Stimulated activated CD4-positive, alpha-beta T cell treated with anti-CD3 and anti-CD28 coated beads, Interleukin-1b, Interleukin-23, amount 100 ng/mL, for 24 hours (primary cell): ENCODE results near the gene TRMT61A.
"Not testable (repeated sequence)": the region's sequence is repeated elsewhere in the genome, so short reads cannot be mapped to it uniquely, and the experiment has no call there.

Experiments
- DNase-seq, 4 experiments: peaks; one replicate each; pipeline ENCODE4 v3.0.0-alpha.2; 2020; ENCODE audit warnings: low read depth in 4 of 4, low spot score in 1 of 4

Gene TRMT61A

DNA sequence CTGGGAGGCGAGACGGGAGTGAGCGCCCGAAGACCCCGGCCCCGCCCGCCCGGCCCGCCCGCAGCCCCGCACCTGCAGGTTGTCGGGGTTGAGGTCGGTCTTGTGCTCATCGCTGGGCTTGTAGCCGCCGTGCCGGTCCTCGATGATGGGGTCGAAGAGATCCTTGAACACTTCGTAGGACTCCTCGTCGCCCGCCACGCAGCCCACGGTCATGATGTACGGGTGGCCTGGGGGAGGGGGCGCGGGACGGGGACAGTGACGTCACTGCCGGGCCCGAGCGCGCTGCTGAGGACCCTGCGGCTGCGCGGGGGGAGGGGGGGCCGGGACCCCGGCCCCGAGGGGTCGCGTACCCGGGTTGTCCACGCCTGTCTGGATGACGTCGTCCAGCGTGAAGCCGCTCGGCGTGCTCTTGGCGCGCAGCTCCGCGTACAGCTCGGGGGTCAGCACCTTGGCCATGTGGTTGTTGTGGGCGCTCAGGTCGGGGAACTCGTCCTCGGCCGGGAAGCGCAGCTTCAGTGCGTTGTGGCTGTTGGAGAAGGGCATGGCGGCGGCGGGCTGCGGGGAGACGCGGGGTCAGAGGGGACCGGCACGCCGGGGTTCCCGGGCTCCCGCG lies 6.9 kb upstream of the TRMT61A start:
- DNase-seq = no peak

DNA sequence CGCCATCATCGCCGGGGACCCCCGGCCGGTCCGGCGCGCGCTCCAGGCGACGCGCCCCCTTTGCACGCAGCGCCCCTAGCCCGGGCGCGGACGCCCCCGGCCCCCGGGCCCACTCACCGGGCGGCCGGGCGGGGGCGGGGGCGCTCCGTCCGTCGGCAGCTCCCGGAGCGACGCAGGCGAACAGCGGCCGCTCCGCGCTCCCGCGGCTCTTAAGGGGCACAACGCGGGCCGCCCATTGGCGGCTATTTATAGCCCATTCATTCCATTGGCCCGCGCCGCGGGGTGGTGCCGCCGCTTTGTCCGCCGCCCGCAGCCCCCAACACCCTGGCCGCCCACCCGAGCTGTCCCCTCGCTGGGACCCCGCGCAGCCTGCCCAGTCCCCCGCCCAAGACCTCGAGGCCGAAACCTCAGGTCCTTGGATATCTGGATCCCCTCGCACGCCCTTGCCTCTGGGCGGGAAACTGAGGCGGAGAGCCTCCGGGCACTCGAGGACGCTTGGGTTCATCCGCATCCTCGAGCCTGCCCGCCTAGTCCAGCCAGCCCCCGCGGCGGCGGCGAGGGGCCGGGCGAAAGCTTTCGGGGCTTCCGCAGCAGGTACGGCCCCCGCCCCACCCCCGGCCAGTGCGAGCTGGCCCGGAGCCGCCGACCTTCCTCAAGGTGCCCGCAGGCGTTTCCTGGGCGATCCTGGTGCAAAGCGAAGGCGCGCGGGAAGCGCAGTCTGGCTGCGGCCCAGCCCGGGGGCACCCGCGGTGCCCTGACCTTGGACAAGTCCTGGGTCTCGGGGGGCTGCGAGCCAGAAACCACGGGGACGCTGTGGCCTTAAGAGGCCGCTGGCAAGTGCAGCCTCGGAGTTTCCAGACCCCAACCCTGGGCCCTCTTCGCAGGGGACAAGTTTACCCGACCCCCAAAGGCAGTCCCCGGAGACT lies 6.1 kb upstream of the TRMT61A start, which contains the start of gene CKB:
Gene CKB (minus strand): TSS at position 182 of the 926 bp plus-strand sequence. CDS start 337 bp downstream, outside the sequence.
- no peak for DNase-seq

DNA sequence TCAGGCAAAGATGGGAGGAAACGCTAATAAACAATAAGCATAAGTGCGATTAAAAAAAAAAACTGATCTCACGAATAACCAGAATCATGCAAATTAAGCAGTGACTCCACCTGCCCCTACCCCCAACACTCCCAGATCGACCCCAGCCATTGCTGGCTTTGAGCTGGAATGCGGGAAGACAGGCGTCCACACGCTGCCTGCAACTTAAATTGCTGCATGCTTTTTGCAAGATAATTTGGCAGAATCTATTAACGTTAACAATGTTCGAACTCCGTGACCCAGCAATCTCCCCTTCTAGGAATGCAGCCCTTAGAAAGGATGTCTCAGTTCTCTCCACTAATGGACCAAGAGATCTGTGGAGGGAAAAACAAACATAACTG lies 5.4 kb upstream of the TRMT61A start:
- no peak for DNase-seq

DNA sequence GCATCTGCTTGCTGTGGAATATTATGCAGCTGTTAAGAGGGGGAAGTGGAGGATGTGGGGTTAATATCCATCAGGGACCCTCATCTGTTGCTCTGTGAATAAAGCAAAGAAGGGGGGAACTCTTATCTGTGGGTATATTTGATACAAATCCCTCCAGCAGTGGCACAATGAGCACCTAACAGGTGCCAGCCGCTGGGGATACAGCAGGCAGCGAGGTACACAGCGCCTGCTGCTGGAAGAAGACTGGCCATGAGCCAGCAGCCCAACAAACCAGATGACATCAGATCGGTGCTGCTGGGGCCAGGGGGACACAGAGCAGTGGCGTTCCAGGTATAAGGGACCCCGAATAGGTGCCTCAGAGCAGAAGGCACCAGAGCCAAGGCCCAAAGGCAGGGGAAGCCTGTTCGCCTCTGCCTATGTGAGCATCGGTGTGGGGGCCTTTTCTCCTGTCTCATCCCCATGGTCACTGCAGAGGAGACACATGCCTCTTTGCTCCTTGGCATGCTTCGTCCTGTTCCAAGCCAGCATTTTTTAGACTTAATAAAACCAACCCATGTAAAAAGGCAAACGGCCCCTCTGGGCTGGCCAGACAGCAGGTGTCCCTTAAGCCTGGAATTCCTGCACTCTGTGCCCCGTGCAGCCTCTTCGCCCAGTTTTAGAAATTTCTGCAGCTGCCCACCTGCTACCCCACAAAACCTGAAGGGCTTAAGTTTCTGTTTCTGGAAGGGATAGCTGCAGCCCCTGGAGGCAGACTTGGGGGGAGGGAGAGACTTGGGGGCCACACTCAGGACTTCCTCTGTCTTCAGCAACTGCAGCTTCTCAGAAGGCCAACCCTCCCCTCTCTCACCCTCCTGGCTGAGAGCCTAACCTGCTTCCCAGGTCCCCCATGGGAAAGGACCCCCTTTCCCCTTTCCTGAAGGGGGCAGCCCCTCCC lies 4.7 kb upstream of the TRMT61A start:
- DNase-seq = no peak

DNA sequence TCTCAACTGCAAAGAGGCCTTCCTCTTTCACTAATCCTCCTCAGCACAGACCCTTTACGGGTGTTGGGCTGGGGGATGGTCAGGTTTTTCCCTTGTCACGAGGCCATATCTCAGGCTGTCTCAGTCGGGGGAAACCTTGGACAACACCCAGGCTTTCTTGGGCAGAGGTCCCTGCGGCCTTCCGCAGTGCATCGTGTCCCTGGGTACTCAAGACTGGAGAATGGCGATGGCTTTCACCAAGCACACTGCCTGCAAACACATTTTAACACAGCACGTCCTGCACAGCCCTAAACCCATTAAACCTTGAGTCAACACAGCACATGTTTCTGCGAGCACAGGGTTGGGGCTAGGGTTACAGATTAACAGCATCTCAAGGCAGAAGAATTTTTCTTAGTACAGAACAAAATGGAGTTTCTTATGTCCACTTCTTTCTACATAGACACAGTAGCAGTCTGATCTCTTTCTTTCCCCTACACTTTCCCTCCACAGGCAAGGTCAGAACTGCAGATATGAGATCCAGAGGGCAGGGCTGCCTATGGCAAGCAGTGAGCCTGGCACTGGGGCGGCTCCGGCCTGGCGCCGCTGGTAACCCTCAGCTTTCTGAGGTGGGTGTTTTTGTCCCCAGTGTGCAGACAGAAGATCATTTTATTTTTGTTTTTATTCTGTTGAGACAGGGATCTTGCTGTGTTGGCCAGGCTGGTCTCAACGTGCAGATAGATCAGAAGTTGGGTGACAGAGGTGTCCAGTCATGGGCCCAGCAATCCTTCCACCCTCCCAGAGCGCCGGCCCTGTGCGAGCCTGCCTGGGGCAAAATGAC lies 3.4 kb upstream of the TRMT61A start:
- not testable (repeated sequence) for DNase-seq

DNA sequence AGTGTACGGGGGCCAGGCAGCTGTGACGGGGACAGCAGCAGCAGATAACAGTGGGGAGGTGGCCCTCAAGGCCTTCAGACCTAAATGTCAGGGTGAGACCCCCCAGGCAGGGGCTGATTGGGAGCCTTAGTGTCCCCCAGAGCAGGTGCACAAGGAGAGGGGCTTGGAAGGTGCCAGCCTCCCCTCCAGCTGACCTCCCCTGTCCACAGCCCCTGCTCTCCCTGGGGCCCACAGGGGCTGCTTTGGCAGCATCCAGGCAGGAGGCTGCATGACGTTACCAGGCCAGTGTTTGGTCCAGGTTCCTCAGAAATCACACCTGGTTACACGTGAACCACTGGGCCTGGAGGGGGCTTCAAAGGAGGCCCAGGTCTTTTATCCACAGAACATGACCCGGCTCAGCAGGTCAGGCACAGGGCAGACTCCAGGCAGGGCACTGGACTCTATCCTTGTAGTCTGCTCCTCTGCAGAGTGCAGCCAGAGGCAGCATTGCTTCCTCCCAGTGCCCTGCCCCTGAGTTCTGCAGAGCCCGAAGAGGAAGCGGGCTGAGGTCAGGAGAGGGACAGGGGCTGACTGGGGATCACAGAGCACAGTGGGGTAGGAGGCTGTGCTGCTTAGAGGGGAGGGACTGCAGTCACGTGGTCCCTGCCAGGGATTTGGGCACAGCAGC lies 2.6 kb upstream of the TRMT61A start:
- DNase-seq = no peak

DNA sequence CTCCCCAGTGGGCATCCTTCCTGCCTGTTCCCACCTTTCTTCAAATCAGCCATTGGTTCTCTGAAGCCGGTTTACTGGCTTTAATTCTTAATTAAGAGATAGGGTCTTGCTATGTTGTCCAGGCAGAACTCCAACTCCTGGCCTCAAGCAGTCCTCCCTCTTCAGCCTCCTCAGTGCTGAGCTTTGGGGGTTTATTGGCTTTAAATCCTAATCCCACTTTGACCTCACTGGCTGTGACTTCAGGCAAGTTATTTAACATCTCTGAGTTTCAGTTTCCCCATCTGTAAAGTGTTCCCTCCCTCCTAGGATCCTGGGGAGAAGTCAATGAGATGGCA lies 2.1 kb upstream of the TRMT61A start:
- no peak for DNase-seq

DNA sequence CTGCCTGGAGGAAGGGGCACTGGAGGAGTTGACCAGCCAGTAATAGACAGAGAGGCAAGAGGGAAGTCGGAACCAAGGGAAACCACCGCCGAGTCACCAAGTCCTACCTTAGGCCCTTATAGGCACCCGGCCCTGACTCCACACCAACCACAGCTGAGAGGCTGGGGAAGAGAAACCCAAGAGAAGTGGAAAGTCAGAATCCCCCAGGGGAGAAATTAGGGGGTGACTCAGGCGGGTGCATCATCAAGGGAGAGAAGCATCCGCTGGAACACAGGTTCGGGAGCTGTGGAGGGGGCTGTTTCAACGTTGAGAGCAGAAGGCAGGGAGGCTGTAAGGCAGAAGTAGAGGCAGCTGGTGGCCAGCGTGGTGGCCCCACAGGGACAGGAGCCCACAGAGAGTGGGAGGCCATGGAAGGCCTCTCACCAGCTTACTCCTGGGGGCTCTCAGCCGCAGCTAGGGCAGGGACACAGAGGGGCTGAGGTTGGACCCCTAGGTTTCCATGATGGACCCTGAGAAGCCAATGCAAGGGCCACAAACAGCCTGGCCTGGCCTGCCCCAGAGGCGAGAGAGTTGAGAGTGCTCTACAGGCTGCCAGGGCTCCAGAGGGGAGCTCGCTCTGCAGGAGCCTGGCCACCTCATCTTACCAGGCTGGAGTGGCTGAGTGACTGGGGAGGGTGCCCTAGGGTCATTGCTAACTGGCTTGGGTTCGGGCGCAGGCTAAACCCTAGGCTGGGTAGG lies 1.4 kb upstream of the TRMT61A start:
- no peak for DNase-seq

DNA sequence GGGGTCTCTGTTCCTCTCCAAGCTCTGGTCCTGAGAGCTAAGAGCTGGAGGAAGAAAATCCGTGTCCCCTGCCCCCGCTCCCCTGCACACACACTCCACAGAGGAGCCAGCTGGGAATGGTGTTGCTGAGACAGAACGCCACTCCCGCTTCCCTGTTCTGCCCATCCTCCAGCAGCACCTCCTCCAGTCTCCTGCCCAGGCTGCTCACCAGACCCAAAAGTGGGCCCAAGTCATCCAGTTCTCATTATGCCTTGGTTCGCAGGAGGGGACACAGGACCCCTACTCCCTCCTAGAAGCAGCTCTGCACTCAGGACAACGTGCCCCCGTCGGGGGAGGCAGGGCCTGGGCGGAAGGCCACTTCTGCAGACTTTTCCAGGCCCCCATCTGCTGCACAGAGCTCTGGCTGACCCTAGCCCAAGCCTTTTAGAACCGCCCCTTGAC lies 830 bp upstream of the TRMT61A start:
- no peak for DNase-seq

DNA sequence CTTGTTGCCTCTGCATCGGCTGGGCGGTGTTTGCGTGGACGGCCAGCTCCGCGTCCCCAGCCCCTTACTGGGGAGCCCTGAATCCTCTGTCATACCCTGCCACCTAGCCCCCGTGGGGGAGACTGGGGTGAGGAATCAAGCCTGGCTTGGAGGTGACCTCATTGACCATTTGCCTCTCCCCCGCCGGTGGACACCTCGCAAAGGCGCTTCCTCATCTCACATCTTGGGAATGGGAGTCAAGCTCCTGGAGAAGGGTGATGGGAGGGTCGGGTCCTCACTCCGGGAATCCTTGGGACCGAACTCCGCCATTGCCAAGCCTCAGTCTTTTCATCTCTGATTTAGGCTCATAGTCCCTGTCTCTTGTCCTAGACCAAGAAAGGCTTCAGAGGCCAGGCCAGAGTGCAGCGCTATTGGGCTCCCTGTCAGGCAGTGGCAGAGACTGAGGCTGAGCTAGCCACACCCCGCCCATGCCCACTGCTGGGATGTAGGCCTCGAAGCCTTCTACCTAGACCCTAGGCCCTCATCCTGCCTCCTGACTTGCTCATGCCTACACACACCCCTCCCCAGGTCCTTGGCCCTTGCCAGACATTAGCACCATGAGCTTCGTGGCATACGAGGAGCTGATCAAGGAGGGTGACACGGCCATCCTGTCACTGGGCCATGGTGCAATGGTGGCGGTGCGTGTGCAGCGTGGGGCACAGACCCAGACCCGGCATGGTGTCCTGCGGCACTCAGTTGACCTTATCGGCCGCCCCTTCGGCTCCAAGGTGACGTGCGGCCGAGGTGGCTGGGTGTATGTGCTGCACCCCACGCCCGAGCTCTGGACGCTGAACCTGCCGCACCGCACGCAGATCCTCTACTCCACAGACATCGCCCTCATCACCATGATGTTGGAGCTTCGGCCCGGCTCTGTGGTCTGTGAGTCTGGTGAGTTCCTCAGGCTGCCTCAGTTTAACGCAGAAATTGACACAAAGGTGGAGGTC lies 678 bp downstream of the TRMT61A start:
- DNase-seq = no peak

DNA sequence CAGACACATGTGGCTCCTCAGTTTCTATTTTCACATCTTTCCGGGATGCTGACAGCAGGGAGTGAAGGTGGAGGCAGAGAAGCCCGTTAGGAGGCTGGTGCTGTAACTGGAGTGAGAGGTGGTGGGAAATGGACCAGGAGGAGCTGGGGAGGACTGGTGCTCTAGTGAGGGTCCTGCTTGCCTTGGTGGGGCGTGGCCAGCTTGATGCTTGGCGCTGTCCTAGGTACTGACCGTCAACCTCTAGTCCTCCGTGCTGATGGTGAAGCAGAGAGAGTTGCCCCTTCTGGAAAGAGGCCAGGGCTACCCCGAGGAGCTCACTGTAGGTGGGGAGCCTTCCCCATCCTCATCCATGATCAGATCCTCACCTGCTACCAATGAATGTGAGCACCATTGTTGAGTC lies 1.4 kb downstream of the TRMT61A start:
- DNase-seq = no peak

DNA sequence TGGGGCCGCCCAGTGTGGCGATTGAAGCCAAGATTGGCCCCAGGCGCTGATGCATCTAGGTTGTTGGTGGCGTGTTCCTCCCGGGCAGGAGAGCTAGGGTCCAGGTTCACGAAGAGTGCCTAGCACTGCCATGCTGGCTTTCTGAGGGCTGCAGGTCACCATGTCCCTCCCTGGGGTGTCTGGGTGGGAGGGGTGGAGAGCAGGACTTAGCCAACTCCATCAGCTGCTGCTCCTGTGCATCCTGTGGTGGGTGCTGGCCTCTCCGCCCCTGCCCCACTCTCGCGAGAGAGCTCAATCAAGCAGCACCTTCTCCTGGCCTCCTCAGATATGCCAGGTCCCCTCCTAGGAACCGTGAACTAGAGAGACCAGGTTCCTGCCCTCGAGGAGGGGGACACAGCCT lies 1.8 kb downstream of the TRMT61A start:
- DNase-seq = no peak

DNA sequence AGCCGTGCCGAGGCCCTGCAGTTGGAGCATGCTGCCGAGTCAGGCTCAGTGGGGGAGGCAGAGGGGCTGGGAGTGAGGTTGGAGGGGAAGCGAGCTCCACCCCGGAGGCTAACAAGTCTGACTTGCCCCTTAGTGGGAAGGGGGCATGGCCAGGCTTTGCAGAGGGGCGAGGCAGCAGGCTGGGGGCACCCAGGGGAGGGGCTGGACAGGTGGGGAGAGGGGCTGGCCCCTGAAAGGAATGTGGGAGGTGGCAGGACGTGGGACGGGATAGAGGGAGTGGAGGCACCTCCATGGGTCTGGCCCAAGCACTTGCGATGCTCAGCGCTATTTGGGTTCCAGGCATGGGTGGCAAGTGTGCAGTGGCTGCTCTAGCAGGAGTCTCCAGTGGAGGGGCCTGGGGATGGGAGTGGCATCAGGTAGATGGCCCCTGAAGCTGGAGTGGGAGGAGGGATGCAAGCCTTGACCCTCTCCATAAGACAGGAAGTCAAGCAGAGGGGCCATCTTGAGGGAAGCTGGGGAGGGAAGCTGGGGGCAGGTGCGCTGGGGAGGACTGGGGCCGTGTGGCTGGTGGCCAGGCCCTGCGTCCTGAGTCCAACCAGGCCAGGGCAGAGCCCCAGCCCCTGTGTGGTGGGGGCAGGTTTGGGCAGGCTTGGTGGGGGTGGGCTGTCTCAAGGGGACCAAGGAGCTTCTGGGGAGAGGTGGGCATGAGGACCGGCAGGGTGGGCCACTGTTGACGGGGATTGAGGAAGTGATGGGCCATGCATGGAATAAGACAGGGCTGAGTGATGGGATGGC lies 2.6 kb downstream of the TRMT61A start:
- no peak for DNase-seq

DNA sequence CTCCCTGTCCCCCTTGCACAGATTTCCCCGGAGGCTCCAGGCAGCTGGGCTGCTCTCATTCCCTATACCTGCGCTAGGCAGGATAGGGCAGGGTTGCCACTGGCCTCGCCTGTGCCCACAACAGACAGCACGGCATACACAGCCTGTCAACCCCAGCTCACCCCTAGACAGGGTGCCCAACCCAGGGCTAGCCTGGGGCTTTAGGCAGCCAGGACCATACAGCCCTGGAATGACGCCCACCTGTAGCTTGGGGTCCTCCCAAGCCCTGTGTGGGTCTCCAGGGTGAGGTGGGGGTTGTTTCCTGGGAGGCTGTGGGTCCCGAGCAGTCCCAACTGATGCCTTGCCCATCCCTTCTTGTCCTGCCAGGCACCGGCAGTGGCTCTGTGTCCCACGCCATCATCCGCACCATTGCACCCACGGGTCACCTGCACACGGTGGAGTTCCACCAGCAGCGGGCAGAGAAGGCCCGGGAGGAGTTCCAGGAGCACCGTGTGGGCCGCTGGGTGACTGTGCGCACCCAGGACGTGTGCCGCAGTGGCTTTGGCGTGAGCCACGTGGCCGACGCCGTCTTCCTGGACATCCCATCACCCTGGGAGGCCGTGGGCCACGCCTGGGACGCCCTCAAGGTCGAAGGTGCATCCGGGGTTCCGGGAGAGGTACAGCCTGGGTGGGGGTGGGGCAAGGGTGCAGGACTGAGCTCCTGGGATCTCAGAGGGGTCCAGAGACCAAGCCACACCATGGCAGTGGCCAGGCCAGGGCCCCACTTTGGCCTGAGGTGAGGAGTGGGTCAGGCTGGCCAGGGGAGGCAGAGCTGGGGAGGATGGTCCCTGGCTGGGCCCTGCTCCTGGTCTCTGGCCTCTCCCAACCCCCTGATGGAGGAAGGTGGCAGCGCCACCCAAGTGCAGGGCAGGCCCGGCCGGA lies 3.5 kb downstream of the TRMT61A start:
- no peak for DNase-seq

DNA sequence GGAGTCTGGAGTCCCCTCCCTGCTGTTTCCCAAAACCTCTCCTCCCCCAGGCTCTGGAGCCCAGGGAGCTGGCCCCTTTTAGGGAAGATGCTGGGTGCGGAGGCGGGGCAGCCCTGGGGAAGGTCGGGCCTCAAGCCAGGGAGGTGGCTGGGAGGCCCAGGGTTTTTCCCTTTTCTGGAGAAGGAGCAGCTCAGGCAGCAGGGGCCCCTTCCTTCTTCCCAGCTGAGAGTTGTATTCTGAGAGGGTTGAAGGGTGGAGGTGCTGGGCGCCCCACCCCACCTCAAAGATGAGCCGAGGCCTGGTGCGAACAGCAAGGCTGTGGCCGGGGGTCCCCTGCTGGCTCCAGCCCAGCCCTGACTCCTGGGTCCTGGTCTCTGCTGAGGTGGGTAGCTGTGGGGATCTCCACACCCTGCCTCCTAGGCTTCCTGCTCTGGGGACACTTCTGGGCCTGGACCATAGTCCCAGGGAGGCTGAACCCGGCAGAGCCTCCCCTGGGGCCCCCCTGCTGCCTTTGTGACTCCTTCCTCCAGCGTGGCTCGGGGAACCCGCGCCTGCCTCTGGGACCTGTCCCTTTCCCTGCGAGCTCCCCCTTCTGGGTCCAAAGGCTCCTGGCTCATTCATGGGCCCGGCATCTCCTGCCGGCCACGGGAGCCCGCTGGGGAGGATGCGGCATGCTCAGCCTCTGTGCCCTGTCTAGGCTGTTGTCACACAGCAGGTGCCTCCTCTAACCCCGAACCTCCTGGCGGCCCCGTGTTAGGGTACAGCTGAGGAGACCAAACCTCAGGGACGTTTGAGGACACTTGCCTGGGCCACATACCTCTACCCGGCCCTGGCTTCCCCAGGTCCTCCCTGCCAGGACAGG lies 4.4 kb downstream of the TRMT61A start:
- no peak for DNase-seq
